ENCODE data around the gene PRDM16. TPM values are rescaled to one million over a fixed set of nuclear protein-coding genes. Genes with fewer than 3 reads are reported as not detected.

The PRDM16 gene
- total and polyA plus RNA-seq, 8 donors, result 9.6 to 18.0 (median 14.7) TPM

DNA sequence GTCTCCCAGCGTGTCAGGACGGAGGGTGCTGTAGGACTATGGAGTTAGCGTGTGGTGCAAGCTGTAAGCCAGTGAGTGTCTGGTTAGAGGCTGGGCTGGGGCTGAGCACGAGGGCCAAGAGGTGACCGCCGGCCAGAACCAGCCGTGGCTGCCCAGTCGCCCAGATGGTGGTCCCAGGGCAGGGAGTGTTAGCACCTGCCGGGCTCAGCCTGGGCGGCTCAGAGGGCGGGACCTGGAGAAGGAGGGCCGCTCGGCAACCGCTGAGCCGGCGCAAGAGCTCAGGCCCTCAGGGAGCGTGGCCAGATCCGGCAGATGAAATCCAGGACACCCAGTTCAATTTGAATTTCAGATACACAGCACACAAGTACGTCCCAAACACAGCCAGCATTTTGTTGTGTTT, 87.9 kb downstream of the PRDM16 start:
- peaks cover 0 to 53% of the 10 kb centered on the region in 2 donors for H3K27me3 ChIP-seq
- no peak overlapping the region for H3K4me3 ChIP-seq
- TF ChIP-seq, protein P1, sequence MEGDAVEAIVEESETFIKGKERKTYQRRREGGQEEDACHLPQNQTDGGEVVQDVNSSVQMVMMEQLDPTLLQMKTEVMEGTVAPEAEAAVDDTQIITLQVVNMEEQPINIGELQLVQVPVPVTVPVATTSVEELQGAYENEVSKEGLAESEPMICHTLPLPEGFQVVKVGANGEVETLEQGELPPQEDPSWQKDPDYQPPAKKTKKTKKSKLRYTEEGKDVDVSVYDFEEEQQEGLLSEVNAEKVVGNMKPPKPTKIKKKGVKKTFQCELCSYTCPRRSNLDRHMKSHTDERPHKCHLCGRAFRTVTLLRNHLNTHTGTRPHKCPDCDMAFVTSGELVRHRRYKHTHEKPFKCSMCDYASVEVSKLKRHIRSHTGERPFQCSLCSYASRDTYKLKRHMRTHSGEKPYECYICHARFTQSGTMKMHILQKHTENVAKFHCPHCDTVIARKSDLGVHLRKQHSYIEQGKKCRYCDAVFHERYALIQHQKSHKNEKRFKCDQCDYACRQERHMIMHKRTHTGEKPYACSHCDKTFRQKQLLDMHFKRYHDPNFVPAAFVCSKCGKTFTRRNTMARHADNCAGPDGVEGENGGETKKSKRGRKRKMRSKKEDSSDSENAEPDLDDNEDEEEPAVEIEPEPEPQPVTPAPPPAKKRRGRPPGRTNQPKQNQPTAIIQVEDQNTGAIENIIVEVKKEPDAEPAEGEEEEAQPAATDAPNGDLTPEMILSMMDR (IDR thresholded peaks at IDR 0.05), result no peak
- DNase-seq (no peak), ATAC-seq (no peak)
- H3K4me1 ChIP-seq, result no peaks in the 10 kb centered on the region
- intact Hi-C loops (cut with DNase I), result loop anchor here in 1 of 2 donors (10.0 kb wide), 1 partner anchor 58 kb away; no protein-coding TSS in a partner anchor
- H3K36me3 ChIP-seq, result no peaks in the 10 kb centered on the region
- H3K9me3 ChIP-seq, result no peaks in the 10 kb centered on the region
- H3K27ac ChIP-seq, result no peak overlapping the region

DNA sequence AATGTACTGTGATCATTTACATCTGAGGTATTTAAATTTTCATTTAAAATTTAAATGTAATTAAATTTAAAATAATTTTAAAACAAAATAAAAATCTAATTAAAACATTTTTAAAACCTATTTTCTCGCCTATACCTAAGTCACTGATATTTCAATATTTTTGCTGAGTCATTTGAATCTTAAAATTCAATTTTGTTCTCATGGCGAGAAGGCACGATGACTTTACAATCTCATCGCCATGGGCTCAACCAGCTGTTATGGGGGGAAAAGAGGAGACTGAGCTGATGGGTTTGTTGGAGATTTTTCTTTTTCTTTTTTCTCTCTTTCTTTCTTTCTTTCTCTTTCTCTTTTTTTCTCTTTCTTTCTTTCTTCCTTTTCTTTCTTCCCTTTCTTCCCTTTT, 89.3 kb downstream of the PRDM16 start:
- Histone ChIP-seq H3K36me3 (no peaks in the 10 kb centered on the region), H3K4me1 (no peaks in the 10 kb centered on the region), H3K27ac (no peak overlapping the region), H3K9me3 (no peaks in the 10 kb centered on the region), H3K27me3 (peaks cover 0 to 61% of the 10 kb centered on the region in 2 donors), H3K4me3 (no peak overlapping the region)
- ATAC-seq (no peak), DNase-seq (no peak)
- TF ChIP-seq, protein P1 (IDR thresholded peaks at IDR 0.05), result no peak
- intact Hi-C loops (cut with DNase I), result loop anchor here in 1 of 2 donors (10.0 kb wide), 1 partner anchor 56 kb away; no protein-coding TSS in a partner anchor

DNA sequence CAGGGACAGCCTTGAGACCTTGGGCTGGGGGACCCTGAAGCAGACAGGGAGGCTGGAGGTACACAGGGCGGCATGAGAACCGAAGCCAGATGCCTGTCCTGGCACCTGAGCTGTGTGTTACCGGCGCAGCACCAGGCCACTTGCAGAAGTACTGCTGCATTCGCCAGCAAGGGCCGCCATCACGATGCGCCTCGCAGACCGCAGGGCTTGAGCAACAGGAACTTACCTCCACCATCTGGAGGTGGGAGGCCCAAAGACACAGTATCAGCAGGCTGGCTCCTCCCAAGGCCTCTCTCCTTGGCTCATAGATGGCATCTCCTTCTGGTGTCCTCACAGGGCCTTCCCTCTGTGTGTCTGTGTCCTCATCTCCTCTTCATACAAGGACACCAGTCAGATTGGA, 90.1 kb downstream of the PRDM16 start:
- no peak overlapping the region for H3K27ac ChIP-seq
- DNase-seq, result no peak
- no peaks in the 10 kb centered on the region for H3K4me1 ChIP-seq
- no peaks in the 10 kb centered on the region for H3K36me3 ChIP-seq
- ATAC-seq, result no peak
- peaks cover 0 to 60% of the 10 kb centered on the region in 2 donors for H3K27me3 ChIP-seq
- intact Hi-C loops (cut with DNase I), result loop anchor here in 1 of 2 donors (10.0 kb wide), 1 partner anchor 56 kb away; no protein-coding TSS in a partner anchor
- no peaks in the 10 kb centered on the region for H3K9me3 ChIP-seq
- H3K4me3 ChIP-seq, result no peak overlapping the region
- TF ChIP-seq, protein P1 (IDR thresholded peaks at IDR 0.05), result no peak

DNA sequence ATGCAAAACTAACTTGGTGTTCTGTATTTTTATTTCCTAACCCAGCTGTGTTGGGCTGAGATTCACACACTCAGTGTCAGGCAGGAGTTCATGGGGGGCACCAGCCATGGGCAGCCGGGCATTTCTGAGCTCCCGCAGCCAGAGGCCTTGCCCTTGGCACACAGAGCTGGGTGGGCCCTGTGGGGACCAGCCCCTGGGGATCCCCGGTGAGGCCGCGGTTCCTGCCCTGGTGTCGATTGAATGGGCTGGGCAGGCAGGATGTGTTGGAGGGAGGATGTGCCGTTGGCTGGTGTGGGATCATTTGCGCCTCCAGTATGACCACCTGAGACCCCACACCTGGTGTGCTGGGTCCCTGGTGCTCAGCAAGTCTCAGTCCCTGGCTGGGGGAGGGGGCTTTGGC, 91.0 kb downstream of the PRDM16 start:
- H3K4me3 ChIP-seq, result no peak overlapping the region
- no peak overlapping the region for H3K27ac ChIP-seq
- no peak for DNase-seq
- no peaks in the 10 kb centered on the region for H3K36me3 ChIP-seq
- peaks cover 0 to 51% of the 10 kb centered on the region in 2 donors for H3K27me3 ChIP-seq
- intact Hi-C loops (cut with DNase I), result loop anchor here in 1 of 2 donors (10.0 kb wide), 1 partner anchor 55 kb away; no protein-coding TSS in a partner anchor
- no peaks in the 10 kb centered on the region for H3K4me1 ChIP-seq
- H3K9me3 ChIP-seq, result no peaks in the 10 kb centered on the region
- TF ChIP-seq, protein P1 (IDR thresholded peaks at IDR 0.05), result no peak
- ATAC-seq, result no peak

DNA sequence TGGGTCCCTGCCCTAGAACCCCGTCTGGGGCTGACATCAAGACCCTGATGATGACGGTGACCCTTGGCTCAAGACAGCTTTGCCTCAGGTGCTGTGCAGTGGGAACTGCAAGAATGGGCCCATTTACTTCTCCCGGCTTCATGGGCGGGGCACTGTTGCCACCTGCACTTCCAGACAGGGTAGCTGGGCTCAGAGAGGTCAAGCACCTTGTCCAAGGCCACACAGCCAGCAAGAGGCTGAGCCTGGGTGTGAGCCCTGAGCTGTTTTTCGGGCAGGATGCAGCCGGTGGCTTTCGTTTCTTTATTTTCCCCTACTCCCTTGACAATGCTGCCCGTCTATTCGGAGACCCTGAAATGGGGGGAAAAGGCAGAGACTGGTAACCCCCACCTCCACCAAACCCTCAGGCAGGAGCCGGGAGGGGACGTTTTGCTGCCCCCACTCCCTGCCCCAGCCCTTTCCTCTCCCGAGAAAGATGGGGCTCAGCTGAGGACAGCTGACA, 91.7 kb downstream of the PRDM16 start:
- Histone ChIP-seq H3K4me3 (no peak overlapping the region), H3K27ac (no peak overlapping the region), H3K4me1 (no peaks in the 10 kb centered on the region), H3K9me3 (no peaks in the 10 kb centered on the region), H3K27me3 (peaks cover 0 to 44% of the 10 kb centered on the region in 2 donors), H3K36me3 (no peaks in the 10 kb centered on the region)
- DNase-seq (no peak), ATAC-seq (no peak)
- intact Hi-C loops (cut with DNase I), result no loop called here
- TF ChIP-seq, protein P1 (IDR thresholded peaks at IDR 0.05), result no peak

All from left lung (tissue), 10 donors.